ENCODE measurements around the gene HSDL2.
"Not testable (repeated sequence)": the region's sequence is repeated elsewhere in the genome, so short reads cannot be mapped to it uniquely, and the experiment has no call there.

The HSDL2 gene

DNA sequence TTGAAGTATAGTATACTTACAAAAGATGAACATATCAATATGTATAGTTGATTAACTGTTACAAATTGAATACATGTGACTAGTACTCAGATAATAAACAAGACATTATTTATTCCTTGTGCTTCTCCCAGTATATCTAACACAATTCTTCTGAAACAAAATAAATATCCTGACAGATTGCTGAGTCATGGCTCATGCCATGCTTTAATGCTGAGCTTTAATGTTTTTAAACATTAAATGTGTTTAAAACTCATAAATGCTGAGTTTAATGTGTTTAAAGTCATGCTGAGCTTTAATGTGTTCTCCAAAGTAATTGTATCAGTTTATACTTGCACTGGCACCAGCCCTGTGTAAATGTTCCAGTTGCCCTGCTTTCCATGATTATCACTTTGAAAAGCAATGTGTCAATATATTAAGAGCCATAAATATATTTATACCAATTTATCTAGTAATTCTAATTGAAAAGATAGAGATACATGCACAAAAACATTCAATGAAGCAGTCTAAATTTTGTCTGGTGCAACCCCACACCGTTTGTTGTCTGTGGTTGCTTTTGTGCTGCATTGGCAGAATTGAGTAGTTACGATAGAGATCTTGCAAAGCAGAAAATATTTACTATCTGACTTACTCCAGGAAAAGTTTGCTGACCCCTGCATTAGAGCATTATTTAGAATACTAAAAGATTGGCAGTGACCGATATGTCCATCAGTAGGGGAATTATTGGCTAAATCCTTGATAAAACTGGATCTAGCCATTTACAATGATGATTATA, 122.5 kb downstream of the HSDL2 start:
- DNase-seq: no peak

DNA sequence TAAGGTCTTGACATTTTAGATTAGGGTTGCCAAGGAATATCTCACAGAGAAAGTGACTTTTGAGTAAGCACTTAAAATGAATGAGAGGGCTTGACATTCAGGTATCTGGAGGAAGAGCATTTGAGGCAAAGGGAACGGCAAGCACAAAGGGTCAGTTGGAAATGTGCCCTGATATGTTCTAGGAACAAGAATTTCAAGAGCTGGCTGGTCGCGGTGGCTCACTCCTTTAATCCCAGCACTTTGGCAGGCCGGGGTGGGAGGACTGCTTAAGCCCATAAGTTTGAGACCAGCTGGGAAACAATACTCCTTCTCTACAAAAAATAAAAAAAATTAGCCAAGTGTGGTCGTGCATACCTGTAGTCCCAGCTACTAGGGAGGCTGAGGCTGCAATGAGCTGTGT, 123.3 kb downstream of the HSDL2 start:
- DNase-seq: no peak

DNA sequence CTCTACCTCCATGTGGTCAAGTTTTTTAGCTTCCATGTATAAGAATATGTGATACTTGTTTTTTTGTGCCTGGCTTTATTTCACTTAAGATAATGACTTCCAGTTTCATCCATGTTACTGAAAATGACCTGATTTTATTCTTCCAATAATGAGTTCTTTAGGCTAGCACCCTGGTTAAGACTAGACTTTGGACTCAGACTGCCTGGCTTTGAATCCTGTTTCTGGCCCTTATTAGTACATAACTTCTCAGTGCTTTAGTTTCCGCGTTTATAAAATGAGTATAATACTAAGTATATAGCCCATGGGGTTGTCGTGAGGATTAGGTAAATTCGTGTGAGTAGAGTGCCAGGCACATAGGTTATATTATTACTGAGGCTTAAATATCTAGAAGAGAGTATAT, 125.2 kb downstream of the HSDL2 start:
- no peak for DNase-seq

DNA sequence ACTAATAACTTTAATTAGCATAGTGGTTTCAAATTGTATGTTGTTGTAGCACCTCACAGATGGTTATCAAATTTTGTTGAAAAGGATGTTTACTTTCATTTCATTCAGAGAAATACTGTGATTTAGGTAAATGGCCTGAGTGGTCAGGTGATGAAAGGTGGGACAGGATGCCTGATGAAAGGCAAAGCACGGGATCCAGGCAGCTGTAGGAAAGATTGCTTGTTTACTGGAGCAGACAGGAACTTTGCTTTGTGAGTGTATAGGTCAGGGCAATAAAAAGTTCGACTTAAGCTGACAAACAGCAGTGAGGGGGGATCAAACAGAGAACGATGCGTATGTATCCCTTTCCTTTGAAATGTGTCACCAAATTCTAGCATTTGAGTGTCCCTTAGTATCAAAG, 125.7 kb downstream of the HSDL2 start:
- no peak for DNase-seq

DNA sequence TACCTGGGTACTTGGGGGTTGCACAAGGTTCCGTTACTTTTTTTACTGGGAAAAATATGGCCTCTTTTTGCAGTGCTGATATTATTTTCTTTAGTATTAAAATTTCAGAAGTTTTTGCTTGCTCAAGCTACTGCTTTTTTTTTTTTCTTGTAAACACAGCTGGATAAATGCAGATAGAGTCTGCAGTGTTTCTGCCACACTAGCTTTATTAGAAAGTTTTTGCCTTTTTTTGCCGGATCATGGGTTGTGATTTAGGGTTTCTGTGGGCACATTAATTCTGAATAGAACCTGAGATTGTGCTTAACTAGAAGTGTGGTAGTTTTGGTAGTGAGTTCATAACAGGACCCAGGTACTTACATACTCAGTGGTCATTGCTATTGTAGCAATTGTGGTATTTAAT, 126.7 kb downstream of the HSDL2 start:
- no peak for DNase-seq

DNA sequence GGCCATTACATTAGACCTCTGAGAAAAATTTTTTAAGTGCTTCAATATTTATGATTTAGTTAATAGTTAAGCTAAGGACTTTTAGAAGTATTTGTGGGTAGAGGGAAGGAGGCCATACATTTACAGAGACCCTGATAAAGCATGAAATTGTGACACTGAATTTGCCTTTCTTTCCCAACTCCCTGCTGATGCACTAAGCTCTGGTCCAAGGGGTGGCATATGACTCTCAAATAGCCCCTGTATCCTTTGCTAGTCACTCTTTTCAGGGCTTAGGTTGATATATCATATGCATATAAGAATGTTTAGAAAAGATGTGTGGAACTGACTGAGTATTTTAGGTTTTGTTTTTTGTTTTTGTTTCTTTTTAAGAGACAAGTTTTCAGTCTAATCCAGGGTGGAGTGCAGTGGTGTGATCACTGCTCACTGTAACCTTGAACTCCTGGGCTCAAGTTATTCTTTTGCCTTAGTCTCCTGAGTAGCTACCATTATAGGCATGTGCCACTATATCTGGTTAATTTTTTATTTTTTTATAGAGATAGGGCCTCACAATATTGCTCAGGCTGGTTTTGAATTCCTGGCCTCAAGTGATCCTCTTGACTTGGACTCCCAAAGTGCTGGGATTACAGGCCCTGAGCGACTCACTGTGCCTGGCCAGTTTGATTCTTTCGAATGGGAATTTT, 127.2 kb downstream of the HSDL2 start:
- DNase-seq: no peak

DNA sequence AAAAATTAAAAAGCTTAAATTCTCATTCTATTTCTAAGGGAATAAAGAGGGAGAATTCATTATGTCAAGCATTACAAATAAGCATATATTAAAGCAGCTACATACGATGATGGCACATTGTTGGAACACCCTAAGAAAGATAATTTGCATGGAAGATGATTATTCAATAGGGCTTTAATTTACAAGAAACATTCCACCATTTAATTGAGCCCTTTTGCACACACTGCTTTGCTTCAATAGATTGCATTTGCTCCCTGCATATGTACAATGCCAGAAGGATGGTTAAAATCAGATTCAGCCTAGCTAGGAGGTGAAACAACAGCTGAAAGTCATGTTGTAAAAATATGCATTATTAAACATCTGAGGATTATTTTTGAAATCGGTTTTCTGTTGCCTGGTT, 128.5 kb downstream of the HSDL2 start:
- DNase-seq: no peak

DNA sequence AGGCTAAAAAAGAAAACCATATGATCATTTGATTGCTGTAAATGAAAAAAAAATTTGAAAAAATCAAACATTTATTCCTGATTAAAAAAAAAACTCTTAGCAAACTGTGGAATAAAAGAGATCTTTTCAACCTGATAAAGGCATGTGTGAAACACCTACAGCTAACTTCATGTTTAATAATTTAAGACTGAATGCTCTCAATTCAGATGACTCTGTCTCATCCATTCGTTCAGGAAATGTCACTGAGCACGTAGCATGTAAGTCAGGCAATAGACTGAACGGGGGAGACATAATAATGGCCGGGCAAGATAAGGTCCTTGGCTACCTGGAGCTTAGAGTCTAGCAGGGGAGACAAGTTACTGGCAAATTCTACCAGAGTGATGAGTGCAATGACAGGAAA, 132.5 kb downstream of the HSDL2 start:
- not testable (repeated sequence) for DNase-seq

DNA sequence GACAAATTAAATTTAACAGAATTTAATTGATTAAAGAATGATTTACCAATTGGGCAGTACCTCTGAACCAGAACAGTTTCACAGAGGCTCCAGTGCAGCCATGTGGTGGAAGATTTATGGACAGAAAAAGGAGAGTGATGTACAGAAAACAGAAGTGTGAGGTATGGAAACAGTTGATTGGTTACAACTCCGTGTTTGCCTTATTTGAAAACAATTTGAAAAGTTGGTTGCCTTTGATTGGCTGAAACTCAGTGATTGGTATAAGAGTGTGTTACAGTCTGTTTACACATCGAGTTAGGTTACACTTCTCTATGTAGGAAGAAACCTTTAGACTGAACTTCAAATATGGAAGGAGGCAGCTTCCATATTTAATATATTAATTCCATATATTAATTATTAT, 136.9 kb downstream of the HSDL2 start:
- DNase-seq: no peak

DNA sequence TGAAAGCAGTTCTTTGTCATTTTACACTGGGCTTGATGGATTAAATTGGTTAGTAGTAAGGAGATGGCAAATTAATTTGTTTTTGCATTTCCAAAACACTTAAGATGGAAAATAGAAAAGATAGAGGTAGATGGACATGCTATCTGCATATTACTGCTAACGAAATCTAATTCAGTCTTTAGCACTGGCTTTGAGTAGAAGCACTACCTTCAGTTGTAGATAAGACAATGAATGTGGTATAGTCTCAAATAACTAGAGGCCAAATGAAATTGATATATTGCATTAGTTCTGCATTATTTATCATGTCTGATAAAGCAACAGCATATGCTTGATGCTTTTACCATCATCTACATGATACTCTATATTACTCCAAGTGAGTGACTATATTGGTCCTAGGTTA, 140.2 kb downstream of the HSDL2 start:
- DNase-seq: no peak

DNA sequence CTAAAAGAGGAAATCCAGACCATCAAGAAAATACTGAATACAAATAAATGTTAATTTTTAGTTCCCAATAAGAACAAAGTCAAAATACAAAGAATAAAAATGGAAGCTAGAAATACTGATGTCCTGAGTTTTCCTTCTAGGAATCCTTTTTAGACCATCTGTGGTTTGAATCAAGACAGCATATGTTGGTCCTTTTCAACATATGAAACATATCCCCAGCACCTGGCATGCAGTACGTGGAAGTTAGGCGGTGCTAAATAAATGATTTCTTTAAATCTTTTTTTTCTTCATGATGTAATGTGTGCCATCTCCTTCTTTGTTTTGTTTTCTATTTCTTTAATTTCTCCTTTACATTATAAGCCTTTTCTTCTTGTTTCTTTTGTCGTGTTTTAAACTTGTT, 140.7 kb downstream of the HSDL2 start:
- DNase-seq: no peak

Data from fibroblast of skin of right quadriceps (primary cell).